ENCODE results near the gene WAS. TPM values are rescaled to one million over a fixed set of nuclear protein-coding genes. Genes with fewer than 3 reads are reported as not detected.
"Not testable (repeated sequence)": the region's sequence is repeated elsewhere in the genome, so short reads cannot be mapped to it uniquely, and the experiment has no call there.

The WAS gene
- total RNA-seq, 1 experiment from 2014 or later = 0.10 TPM

- no peak for DNase-seq (ENCODE audit: low spot score)
Observed at GRCh38 chrX:48685416-48685815, 1.8 kb downstream of the WAS start.

- no peak for DNase-seq (ENCODE audit: low spot score)
Observed at GRCh38 chrX:48688531-48689150, 5.0 kb downstream of the WAS start.

GRCh38 chrX:48689208-48689920, 5.8 kb downstream of the WAS start:
- DNase-seq (ENCODE audit: low spot score) = no peak

- DNase-seq (ENCODE audit: low spot score) = not testable (repeated sequence)
Observed at GRCh38 chrX:48691746-48692145, 8.1 kb downstream of the WAS start.

GRCh38 chrX:48694776-48695533, 11.4 kb downstream of the WAS start:
- DNase-seq (ENCODE audit: low spot score) = no peak

- no peak for DNase-seq (ENCODE audit: low spot score)
Observed at GRCh38 chrX:48695534-48695896, 11.9 kb downstream of the WAS start.

GRCh38 chrX:48695925-48696300, 12.3 kb downstream of the WAS start:
- no peak for DNase-seq (ENCODE audit: low spot score)

- DNase-seq (ENCODE audit: low spot score) = peak; percentile 80
Observed at GRCh38 chrX:48696301-48696908, 12.8 kb downstream of the WAS start, which contains the start of gene SUV39H1. Gene SUV39H1, plus strand, starts transcription at chrX:48696734. Its CDS starts 51 bp downstream, at chrX:48696785.

- peak; percentile 24 for DNase-seq (ENCODE audit: low spot score)
Observed at GRCh38 chrX:48696909-48697727, 13.5 kb downstream of the WAS start.

- no peak for DNase-seq (ENCODE audit: low spot score)
Observed at GRCh38 chrX:48698306-48698705, 14.7 kb downstream of the WAS start.

- DNase-seq (ENCODE audit: low spot score) = no peak
Observed at GRCh38 chrX:48700246-48700645, 16.6 kb downstream of the WAS start.

GRCh38 chrX:48700951-48701653, 17.5 kb downstream of the WAS start:
- DNase-seq (ENCODE audit: low spot score) = no peak

- no peak for DNase-seq (ENCODE audit: low spot score)
Observed at GRCh38 chrX:48702032-48702431, 18.4 kb downstream of the WAS start.

- no peak for DNase-seq (ENCODE audit: low spot score)
Observed at GRCh38 chrX:48702716-48703115, 19.1 kb downstream of the WAS start.

- DNase-seq (ENCODE audit: low spot score) = no peak
Observed at GRCh38 chrX:48703228-48703627, 19.6 kb downstream of the WAS start.

GRCh38 chrX:48703642-48704481, 20.3 kb downstream of the WAS start:
- DNase-seq (ENCODE audit: low spot score) = peak; percentile 15

- no peak for DNase-seq (ENCODE audit: low spot score)
Observed at GRCh38 chrX:48705871-48706270, 22.3 kb downstream of the WAS start.

GRCh38 chrX:48709522-48710112, 26.0 kb downstream of the WAS start:
- DNase-seq (ENCODE audit: low spot score) = no peak

GRCh38 chrX:48711162-48711928, 27.7 kb downstream of the WAS start:
- no peak for DNase-seq (ENCODE audit: low spot score)

Measured in H4 (cell line).